8988T (cell line): ENCODE data around the gene TNRC6C.
A peak's percentile ranks its signal among the peaks of the same experiment; 100 is the strongest.
"Not testable (repeated sequence)": the region's sequence is repeated elsewhere in the genome, so short reads cannot be mapped to it uniquely, and the experiment has no call there.

Experiments
- DNase-seq: peaks from one replicate; pipeline ENCODE4 v3.0.0; 2011

TNRC6C gene

GRCh38 chr17:78128551-78129350 is 170.2 kb downstream of the TNRC6C start, which contains the start of gene TMC6:
TSS of gene TMC6 (minus strand) at chr17:78128755. CDS start at chr17:78126832, 1,923 bp downstream.
- peak; percentile 83 for DNase-seq

GRCh38 chr17:78129351-78130089 is 171.0 kb downstream of the TNRC6C start:
- DNase-seq = no peak

DNA sequence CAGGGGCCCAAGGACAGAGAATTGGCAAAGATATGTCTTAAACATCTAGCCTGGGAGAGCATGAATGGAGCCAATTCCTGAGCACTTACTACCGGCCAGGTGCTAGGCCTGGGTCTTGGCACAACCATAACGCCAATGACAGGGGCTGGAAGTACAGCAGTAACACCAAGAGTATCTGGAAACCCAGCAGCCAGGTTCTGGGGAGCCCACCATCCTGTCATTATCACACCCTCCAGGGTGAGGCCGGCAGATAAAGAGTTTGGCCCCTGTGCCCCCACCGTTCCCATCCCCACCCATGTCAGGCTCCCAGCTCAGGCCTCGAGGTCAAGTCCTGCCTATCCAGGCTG is 171.6 kb downstream of the TNRC6C start:
- no peak for DNase-seq

GRCh38 chr17:78130437-78131101 is 172.1 kb downstream of the TNRC6C start, which contains the start of gene TMC8:
TSS of gene TMC8 (plus strand) at chr17:78130771. CDS start at chr17:78131589, 818 bp downstream.
- DNase-seq = no peak

DNA sequence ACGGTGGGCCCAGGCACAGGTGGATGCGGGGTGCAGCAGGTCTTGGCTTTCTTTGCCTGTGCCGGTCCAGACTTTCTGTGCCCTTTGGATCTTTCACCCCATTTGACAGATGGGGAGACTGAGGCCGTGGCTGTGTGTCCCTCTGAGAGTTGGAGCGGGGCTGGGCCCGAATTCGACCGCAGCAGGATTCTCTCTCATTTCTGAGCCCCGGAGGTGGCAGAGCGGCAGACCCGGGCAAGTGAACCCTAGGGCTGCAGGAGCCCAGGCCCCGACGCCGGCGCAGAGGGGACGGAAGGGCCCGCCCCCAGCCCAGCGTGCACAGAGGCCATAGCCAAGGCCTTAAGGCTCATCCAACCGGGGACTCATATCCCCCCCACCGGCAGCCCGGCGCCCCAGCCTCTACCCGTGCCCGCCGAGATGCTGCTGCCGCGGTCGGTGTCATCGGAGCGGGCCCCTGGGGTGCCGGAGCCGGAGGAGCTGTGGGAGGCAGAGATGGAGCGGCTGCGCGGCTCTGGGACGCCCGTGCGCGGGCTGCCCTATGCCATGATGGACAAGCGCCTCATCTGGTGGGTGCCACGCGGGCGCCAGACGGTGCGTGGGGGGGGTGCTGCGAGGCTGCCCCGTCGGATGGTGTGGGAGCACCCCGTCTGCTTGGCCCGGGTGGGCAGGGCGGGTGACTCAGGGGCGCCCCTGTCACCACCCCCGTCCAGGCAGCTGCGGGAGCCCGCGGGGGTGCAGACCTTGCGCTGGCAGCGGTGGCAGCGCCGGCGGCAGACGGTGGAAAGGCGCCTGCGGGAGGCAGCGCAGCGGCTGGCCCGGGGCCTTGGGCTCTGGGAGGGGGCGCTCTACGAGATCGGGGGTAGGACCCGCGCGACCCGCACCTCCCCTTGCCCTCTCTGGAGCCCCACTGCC is 172.9 kb downstream of the TNRC6C start:
- DNase-seq = no peak

DNA sequence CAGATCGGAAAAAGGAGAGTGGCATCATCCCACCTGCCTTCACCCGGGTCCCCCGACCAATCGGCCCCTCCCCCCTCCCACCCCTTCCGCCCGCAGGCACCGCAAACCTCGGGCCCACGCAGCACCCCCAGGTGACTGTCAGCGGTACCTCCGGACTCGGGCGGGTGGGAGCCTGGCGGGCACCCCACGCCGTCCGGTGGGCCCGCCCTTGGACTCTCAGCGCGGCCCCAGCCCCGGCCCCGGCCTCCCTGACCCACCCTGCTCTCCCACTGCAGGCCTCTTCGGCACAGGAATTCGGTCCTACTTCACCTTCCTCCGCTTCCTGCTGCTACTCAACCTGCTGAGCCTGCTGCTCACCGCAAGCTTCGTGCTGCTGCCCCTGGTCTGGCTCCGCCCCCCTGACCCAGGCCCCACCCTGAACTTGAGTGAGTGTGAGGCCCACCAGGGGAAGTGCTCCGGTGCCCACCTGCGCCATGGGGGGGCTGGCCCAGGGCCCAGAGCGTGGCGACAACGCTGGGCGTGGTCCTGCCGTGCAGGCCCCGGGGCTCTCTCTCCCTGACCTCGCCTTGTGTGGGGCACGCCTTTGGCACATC is 173.7 kb downstream of the TNRC6C start:
- no peak for DNase-seq

GRCh38 chr17:78132767-78133178 is 174.3 kb downstream of the TNRC6C start:
- no peak for DNase-seq

DNA sequence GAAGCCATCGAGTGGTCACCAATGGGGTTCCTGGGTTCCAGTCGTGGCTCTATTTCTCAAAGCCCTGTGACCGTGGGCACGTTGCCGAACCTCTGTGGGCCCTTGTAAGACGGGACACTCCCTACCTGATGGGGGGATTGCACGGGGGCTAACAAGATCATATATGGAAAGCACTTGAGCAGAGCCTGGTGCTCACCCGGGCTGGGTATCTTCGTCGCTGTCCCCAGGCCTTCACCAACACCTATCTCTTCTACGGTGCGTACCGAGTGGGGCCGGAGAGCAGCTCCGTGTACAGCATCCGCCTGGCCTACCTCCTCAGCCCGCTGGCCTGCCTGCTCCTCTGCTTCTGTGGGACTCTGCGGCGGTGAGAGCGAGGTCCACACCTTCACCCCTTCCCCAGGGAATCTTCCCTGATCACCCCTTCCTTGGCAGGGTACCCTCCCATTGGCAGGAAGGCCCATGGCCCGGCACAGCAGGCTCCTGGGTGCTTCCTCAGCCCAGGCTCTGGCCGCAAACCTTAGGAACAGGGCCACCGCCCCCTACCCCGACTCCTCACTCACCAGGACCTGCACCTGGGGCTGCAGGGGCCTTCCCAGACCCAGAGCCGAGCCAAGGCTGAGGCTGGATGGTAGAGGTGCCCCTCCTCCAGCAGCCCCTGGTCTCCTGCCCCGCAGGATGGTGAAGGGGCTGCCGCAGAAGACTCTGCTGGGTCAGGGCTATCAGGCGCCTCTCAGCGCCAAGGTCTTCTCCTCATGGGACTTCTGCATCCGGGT is 174.9 kb downstream of the TNRC6C start:
- no peak for DNase-seq

GRCh38 chr17:78133971-78134898 is 175.7 kb downstream of the TNRC6C start:
- DNase-seq = peak; percentile 83

- no peak for DNase-seq
Observed at GRCh38 chr17:78134899-78135385, 176.4 kb downstream of the TNRC6C start.

DNA sequence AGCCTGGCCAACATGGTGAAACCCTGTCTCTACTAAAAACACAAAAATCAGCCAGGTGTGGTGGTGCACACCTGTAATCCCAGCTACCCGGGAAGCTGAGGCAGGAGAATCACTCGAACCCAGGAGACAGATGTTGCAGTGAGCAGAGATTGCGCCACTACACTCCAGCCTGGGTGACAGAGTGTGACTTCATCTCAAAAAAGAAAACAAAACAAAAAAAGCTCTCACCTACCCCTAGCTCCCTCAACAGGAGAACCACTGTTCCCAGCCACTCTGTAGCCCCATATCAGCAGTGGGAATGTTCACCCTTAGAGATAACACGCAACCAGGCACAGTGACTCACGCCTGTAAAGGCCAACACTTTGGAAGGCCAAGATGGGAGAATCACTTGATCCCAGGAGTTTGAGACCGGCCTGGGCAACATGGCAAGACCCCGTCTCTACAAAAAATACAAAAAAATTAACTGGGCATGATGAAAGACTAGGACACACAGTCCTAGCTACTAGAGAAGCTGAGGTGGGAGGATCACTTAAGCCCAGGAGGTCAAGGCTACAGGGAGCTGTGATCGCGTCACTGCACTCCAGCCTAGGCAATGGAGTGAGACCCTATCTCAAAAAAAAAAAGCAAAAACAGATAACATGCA is 177.5 kb downstream of the TNRC6C start:
- no peak for DNase-seq

GRCh38 chr17:78137392-78138203 is 179.1 kb downstream of the TNRC6C start:
- DNase-seq = no peak

GRCh38 chr17:78138204-78139060 is 179.9 kb downstream of the TNRC6C start:
- DNase-seq = no peak

GRCh38 chr17:78139861-78140168 is 181.3 kb downstream of the TNRC6C start:
- not testable (repeated sequence) for DNase-seq

DNA sequence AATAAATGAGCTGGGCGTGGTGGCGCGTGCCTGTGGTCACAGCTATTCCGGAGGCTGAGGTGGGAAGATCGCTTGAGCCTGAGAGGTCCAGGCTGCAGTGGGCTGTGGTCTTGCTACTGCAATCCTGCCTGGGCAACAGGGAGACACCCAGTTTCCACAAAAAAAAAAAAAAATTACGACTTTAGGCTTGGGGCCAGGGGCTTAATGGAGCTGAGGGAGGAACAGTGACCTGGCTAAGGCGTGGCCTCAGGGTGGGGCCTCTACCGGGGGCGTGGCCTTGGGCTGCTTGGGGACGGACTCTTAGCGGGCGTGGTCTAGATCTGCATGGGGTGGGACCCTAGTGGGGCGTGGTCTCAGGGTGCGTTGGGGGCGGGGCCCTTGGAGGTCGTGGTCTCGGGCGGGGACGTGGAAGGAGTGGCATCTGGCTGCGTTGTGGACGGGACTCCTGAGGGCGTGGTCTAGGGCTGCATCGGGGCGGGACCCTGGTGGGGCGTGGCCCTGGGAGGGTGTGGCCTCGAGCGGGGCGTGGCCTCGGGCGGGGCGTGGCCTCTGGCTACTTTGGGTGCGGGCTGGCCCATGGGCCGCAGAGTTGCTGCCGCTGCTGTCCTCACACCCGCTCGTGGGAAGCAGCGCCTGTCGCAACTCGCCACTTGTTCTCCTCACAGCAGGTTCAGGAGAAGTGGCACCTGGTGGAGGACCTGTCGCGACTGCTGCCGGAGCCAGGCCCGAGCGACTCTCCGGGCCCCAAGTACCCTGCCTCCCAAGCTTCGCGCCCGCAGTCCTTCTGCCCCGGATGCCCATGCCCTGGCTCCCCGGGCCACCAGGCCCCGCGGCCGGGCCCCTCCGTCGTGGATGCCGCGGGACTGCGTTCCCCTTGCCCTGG is 181.9 kb downstream of the TNRC6C start:
- DNase-seq = no peak

DNA sequence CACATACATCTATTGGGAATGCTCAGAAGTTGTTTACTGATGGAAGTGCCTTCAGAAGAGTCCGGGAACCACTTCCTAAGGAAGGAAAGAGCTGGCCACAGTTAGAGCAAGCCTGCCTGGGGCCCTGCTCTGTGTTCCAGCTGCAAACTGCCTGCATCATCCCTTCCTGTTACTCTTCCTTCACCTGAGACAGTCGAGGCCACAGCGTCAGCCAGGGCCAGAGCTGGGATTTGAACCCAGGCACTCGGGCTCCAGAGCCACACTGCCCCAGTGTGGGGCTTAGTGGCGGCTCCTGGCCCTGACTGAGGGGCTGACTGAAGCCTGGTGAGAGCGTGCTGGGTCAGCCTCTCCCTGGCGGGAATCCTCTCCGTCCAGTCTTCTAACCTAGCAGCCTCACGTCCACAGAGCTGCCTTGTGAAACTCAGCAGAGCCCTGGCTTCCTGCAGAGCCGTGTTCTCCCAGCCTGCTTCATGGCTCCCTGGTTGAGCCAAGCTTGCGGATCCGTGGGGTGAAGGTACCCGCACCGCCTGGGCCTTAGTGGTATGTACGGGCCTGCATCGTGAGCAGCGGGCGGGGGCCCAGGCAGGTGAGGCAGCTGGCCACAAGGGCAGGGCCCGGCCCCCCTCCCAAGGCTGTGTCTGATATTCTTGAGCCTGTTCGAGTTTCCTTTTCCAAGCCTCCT is 183.1 kb downstream of the TNRC6C start:
- DNase-seq = no peak
